Endodermal cell (in vitro differentiated cells): ENCODE measurements around the gene RASAL1. TPM values are rescaled to one million over a fixed set of nuclear protein-coding genes. Genes with fewer than 3 reads are reported as not detected.

ENCODE experiments used
- DNase-seq: peaks from one replicate; pipeline ENCODE4 v3.0.0-alpha.2; 2017
- H3K27ac ChIP-seq: 2 replicates; pipeline ENCODE4 v1.5.1; 2013; ENCODE audit warnings: mild to moderate bottlenecking, low read depth, low read length, moderate library complexity
- H3K27me3 ChIP-seq: 2 replicates; pipeline ENCODE4 v1.6.1; 2013; ENCODE audit warnings: mild to moderate bottlenecking, low read length, moderate library complexity; ENCODE audit not compliant: insufficient read depth, control insufficient read depth, poor library complexity, severe bottlenecking
- H3K36me3 ChIP-seq: 2 replicates; pipeline ENCODE4 v1.7.0; 2013; ENCODE audit warnings: mild to moderate bottlenecking, low read length, moderate library complexity; ENCODE audit not compliant: control insufficient read depth, insufficient read depth
- H3K4me1 ChIP-seq: one replicate; pipeline ENCODE4 v1.7.0; 2013; ENCODE audit warnings: low read length; ENCODE audit not compliant: control insufficient read depth, insufficient read depth
- H3K4me3 ChIP-seq: 2 replicates; pipeline ENCODE4 v1.5.1; 2013; ENCODE audit warnings: mild to moderate bottlenecking, low read length, moderate library complexity
- H3K9ac ChIP-seq: 2 replicates; pipeline ENCODE4 v1.6.1; 2013; ENCODE audit warnings: mild to moderate bottlenecking, low read length, moderate library complexity; ENCODE audit not compliant: poor library complexity, severe bottlenecking; ENCODE audit errors: extremely low read depth
- H3K9me3 ChIP-seq: 2 replicates; pipeline ENCODE4 v1.6.1; 2013; ENCODE audit warnings: mild to moderate bottlenecking, low read length, moderate library complexity; ENCODE audit not compliant: control insufficient read depth
- H3K27ac Mint-ChIP-seq: 2 replicates; pipeline ENCODE4 v1.8.0; 2020; ENCODE audit warnings: mixed read lengths
- H3K27me3 Mint-ChIP-seq: 2 replicates; pipeline ENCODE4 v1.8.0; 2021; ENCODE audit warnings: mild to moderate bottlenecking, mixed read lengths; ENCODE audit not compliant: insufficient read depth
- H3K36me3 Mint-ChIP-seq: 2 replicates; pipeline ENCODE4 v1.8.0; 2020; ENCODE audit warnings: low read depth, mixed read lengths
- H3K4me1 Mint-ChIP-seq: 2 replicates; pipeline ENCODE4 v1.8.0; 2020; ENCODE audit warnings: mixed read lengths
- H3K4me3 Mint-ChIP-seq: 2 replicates; pipeline ENCODE4 v1.8.0; 2020; ENCODE audit warnings: mild to moderate bottlenecking, moderate library complexity, mixed read lengths
- H3K9me3 Mint-ChIP-seq: 2 replicates; pipeline ENCODE4 v1.8.0; 2020; ENCODE audit warnings: mild to moderate bottlenecking, mixed read lengths
- WGBS, 2 experiments: methylation state at CpG; one replicate each; pipeline versions ENCODE4 v1.1.5 to v1.1.7; 2013; ENCODE audit warnings: missing lambda C conversion rate in 2 of 2, mixed read lengths in 1 of 2; ENCODE audit not compliant: insufficient coverage in 1 of 2, insufficient read length in 1 of 2; 5-methylcytosine and 5-hydroxymethylcytosine counted together
- total RNA-seq, 2 donors: library from RNA; stranded (reverse); fragmentation: NEBNext Ultra II Directional in 1 of 2; extraction: Animal tissue kit (Norgen Biotek cat#: 25700) in 1 of 2; gene quantifications; 2 replicates in 1 of 2; 3 replicates in 1 of 2; pipeline ENCODE4 v1.2.1, GENCODE V29; 2021
- TF ChIP-seq, protein P1 (sequence below): fragments of 200-600 bp; sonication (generic); conservative IDR thresholded peaks from 2 replicates; pipeline ENCODE4 v1.5.0; 2021; ENCODE audit warnings: antibody characterized with exemption, mild to moderate bottlenecking

The RASAL1 gene
- total RNA-seq, 2 donors from 2014 or later = 0.77 to 1.4 TPM

GRCh38 chr12:113146999-113147398 is 11.4 kb upstream of the RASAL1 start:
- Histone ChIP-seq H3K4me1 (peaks cover 2% of the 10 kb centered on the region), H3K27me3 (peaks cover 21% of the 10 kb centered on the region), H3K4me3 (no peak overlapping the region), H3K27ac (no peak overlapping the region), H3K9ac (no peak overlapping the region), H3K9me3 (peaks cover 5% of the 10 kb centered on the region), H3K36me3 (no peaks in the 10 kb centered on the region)
- TF ChIP-seq, protein P1, sequence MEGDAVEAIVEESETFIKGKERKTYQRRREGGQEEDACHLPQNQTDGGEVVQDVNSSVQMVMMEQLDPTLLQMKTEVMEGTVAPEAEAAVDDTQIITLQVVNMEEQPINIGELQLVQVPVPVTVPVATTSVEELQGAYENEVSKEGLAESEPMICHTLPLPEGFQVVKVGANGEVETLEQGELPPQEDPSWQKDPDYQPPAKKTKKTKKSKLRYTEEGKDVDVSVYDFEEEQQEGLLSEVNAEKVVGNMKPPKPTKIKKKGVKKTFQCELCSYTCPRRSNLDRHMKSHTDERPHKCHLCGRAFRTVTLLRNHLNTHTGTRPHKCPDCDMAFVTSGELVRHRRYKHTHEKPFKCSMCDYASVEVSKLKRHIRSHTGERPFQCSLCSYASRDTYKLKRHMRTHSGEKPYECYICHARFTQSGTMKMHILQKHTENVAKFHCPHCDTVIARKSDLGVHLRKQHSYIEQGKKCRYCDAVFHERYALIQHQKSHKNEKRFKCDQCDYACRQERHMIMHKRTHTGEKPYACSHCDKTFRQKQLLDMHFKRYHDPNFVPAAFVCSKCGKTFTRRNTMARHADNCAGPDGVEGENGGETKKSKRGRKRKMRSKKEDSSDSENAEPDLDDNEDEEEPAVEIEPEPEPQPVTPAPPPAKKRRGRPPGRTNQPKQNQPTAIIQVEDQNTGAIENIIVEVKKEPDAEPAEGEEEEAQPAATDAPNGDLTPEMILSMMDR = no peak
- no peaks in the 10 kb centered on the region for H3K36me3 Mint-ChIP-seq
- peaks cover 26% of the 10 kb centered on the region for H3K27me3 Mint-ChIP-seq
- H3K27ac Mint-ChIP-seq = no peak overlapping the region
- 93 to 96% methylated on average over 2 of the region's 2 CpGs for WGBS, 2 experiments
- H3K4me1 Mint-ChIP-seq = peaks cover 5% of the 10 kb centered on the region
- peaks cover 10% of the 10 kb centered on the region for H3K9me3 Mint-ChIP-seq
- no peak overlapping the region for H3K4me3 Mint-ChIP-seq
- DNase-seq = no peak

DNA sequence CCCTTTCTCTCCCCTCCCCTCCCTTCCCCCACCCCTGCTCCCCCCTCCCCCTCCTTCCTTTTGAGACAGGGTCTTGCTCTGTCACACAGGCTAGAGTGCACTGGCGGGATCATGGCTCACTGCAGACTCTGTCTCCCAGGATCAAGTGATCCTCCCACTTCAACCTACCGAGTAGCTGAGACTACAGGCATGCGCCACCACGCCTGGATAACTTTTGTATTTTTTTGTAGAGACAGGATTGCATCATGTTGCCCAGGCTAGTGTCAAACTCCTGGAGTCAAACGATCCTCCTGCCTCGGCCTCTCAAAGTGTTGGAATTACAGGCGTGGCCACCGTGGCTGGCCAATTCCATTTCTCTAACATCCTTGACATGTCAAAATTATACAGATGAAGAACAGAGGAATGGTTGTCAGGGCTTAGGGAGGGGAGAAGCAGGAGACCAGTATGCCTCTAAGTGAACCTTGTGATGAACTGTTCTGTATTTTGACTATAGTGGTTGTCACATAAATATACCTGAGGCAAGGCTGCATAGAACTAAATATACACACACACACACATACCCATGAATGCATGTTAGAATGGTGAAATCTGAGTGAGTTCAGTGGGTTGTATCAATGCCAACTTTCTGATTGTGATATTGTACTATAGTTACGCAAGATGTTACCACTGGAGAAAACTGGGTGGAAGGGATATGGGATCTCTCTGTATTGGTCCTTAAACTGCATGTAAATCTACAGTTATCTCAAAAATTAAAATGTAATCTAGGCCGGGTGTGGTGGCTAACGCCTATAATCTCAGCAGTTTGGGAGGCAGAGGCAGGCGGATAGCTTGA is 10.4 kb upstream of the RASAL1 start:
- Mint-ChIP-seq H3K36me3 (no peaks in the 10 kb centered on the region), H3K4me1 (peaks cover 5% of the 10 kb centered on the region), H3K27ac (no peak overlapping the region), H3K4me3 (no peak overlapping the region), H3K9me3 (peaks cover 10% of the 10 kb centered on the region), H3K27me3 (peaks cover 20% of the 10 kb centered on the region)
- 70 to 88% methylated on average over 5 to 12 of the region's 12 CpGs for WGBS, 2 experiments
- Histone ChIP-seq H3K27ac (no peak overlapping the region), H3K36me3 (no peaks in the 10 kb centered on the region), H3K9me3 (peaks cover 5% of the 10 kb centered on the region), H3K4me3 (no peak overlapping the region), H3K4me1 (peaks cover 2% of the 10 kb centered on the region), H3K27me3 (peaks cover 10% of the 10 kb centered on the region), H3K9ac (no peak overlapping the region)
- DNase-seq = no peak
- TF ChIP-seq, protein P1 = no peak

DNA sequence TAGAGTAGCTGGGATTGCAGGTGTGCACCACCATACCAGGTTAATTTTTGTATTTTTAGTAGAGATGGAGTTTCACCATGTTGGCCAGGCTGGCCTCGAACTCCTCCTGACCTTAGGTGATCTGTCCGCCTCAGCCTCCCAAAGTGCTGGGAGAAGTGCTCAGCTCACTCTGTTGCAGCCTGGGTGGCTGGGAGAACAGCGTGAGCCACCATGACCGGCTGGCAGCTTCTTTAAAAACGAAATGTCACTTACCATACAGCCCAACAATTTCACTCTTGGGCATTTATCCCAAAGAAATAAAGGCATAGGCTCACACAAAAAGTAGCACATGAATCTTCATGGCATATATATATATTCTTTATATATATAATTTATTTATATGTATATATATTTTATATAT is 9.2 kb upstream of the RASAL1 start:
- Histone ChIP-seq H3K4me1 (peaks cover 2% of the 10 kb centered on the region), H3K36me3 (no peaks in the 10 kb centered on the region), H3K9ac (no peak overlapping the region), H3K9me3 (peaks cover 5% of the 10 kb centered on the region), H3K27ac (no peak overlapping the region), H3K4me3 (no peak overlapping the region), H3K27me3 (peaks cover under 1% of the 10 kb centered on the region)
- 84 to 100% methylated on average over 2 to 5 of the region's 5 CpGs for WGBS, 2 experiments
- Mint-ChIP-seq H3K9me3 (peaks cover 10% of the 10 kb centered on the region), H3K4me3 (no peak overlapping the region), H3K36me3 (no peaks in the 10 kb centered on the region), H3K27ac (no peak overlapping the region), H3K27me3 (peaks cover 10% of the 10 kb centered on the region), H3K4me1 (peaks cover 3% of the 10 kb centered on the region)
- TF ChIP-seq, protein P1 = no peak
- no peak for DNase-seq
